ENCODE data around the gene BCKDHA. TPM values are rescaled to one million over a fixed set of nuclear protein-coding genes. Genes with fewer than 3 reads are reported as not detected.

The BCKDHA gene
- total and polyA plus RNA-seq, 9 of the 15 experiments (the other 6 are each of a cell fraction or from before 2014, with no cell fraction given), result 4.5 to 52.5 (median 14.1) TPM

- TF ChIP-seq ZFP30 (CRISPR knock-in tag; IDR thresholded peaks at IDR 0.05; ENCODE audit: borderline replicate concordance), result no peak
- no peak for TF ChIP-seq SAFB2 (IDR thresholded peaks at IDR 0.05; ENCODE audit: borderline replicate concordance, low read depth, low read length, severe bottlenecking)
- TF ChIP-seq UBTF (IDR thresholded peaks at IDR 0.05; ENCODE audit: borderline replicate concordance in 1 of 2, low read depth in 2 of 2, low read length in 2 of 2), result no peak
- no peak for TF ChIP-seq TEAD4 (IDR thresholded peaks at IDR 0.05; ENCODE audit: low read length)
- no peak for TF ChIP-seq TEAD4 (CRISPR knock-in tag; IDR thresholded peaks at IDR 0.05; ENCODE audit: borderline replicate concordance)
- TF ChIP-seq HNRNPLL (IDR thresholded peaks at IDR 0.05; ENCODE audit: low read depth, low read length, poor library complexity, severe bottlenecking), result no peak
- TF ChIP-seq EP300 (IDR thresholded peaks at IDR 0.05; ENCODE audit: low read length), result peak; percentile 4; the same call in 1 of the 2 replicates
- TF ChIP-seq TEAD1 (CRISPR knock-in tag; IDR thresholded peaks at IDR 0.05), result no peak
- TF ChIP-seq ID3 (CRISPR knock-in tag; IDR thresholded peaks at IDR 0.05), result no peak
- no peak for TF ChIP-seq ID3 (tag; IDR thresholded peaks at IDR 0.05)
- TF ChIP-seq HDAC3 (IDR thresholded peaks at IDR 0.05; ENCODE audit: borderline replicate concordance, partially characterized antibody), result no peak
- no peak for TF ChIP-seq TAF15 (IDR thresholded peaks at IDR 0.05; ENCODE audit: low read depth, low read length)
- TF ChIP-seq ZC3H8 (IDR thresholded peaks at IDR 0.05), result no peak
- TF ChIP-seq SRSF1 (IDR thresholded peaks at IDR 0.05; ENCODE audit: low read depth, low read length), result no peak
- no peak for TF ChIP-seq U2AF2 (optimal IDR thresholded peaks at IDR 0.05; ENCODE audit: low read depth, low read length)
Observed at GRCh38 chr19:41364524-41365391, 32.9 kb upstream of the BCKDHA start (continued).

Data from K562 (cell line).